Measurements from ENCODE around the gene NTN1. TPM values are rescaled to one million over a fixed set of nuclear protein-coding genes. Genes with fewer than 3 reads are reported as not detected.

The NTN1 gene
- total RNA-seq, 1 experiment from 2014 or later: 17.7 TPM

GRCh38 chr17:9142772-9143494 is 121.6 kb downstream of the NTN1 start:
- BruUV-seq (replicated peaks): no TSS peak
- no peaks in the 10 kb centered on the region for H3K9me2 ChIP-seq (ENCODE audit: insufficient read depth)
- no peaks in the 10 kb centered on the region for H3K4me1 ChIP-seq (replicated peaks; ENCODE audit: insufficient read depth)
- no peak for DNase-seq
- no peaks in the 10 kb centered on the region for H3K79me2 ChIP-seq (ENCODE audit: low read depth)
- H3F3A ChIP-seq (ENCODE audit: insufficient read depth, low read depth): no peaks in the 10 kb centered on the region
- H3K27ac ChIP-seq: no peak overlapping the region
- H3K9me3 ChIP-seq (ENCODE audit: insufficient read depth, low read depth): no peaks in the 10 kb centered on the region
- H4K20me1 ChIP-seq (ENCODE audit: insufficient read depth): no peaks in the 10 kb centered on the region
- ChIA-PET POLR2A (ENCODE audit: unreplicated experiment) (no interaction called here), CTCF (no interaction called here)
- TF ChIP-seq, protein P1, sequence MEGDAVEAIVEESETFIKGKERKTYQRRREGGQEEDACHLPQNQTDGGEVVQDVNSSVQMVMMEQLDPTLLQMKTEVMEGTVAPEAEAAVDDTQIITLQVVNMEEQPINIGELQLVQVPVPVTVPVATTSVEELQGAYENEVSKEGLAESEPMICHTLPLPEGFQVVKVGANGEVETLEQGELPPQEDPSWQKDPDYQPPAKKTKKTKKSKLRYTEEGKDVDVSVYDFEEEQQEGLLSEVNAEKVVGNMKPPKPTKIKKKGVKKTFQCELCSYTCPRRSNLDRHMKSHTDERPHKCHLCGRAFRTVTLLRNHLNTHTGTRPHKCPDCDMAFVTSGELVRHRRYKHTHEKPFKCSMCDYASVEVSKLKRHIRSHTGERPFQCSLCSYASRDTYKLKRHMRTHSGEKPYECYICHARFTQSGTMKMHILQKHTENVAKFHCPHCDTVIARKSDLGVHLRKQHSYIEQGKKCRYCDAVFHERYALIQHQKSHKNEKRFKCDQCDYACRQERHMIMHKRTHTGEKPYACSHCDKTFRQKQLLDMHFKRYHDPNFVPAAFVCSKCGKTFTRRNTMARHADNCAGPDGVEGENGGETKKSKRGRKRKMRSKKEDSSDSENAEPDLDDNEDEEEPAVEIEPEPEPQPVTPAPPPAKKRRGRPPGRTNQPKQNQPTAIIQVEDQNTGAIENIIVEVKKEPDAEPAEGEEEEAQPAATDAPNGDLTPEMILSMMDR (conservative IDR thresholded peaks at IDR 0.05): no peak
- TF ChIP-seq EZH2 (IDR thresholded peaks at IDR 0.05; ENCODE audit: low read depth): no peak
- H3K27me3 ChIP-seq (ENCODE audit: insufficient read depth, low read depth): no peaks in the 10 kb centered on the region
- no peaks in the 10 kb centered on the region for H3K36me3 ChIP-seq (ENCODE audit: low read depth)
- intact Hi-C loops (cut with micrococcal nuclease; ENCODE audit: unreplicated experiment): no loop called here
- no peak overlapping the region for H3K4me3 ChIP-seq
- H2AFZ ChIP-seq: no peak overlapping the region
- no peak overlapping the region for H3K4me2 ChIP-seq

DNA sequence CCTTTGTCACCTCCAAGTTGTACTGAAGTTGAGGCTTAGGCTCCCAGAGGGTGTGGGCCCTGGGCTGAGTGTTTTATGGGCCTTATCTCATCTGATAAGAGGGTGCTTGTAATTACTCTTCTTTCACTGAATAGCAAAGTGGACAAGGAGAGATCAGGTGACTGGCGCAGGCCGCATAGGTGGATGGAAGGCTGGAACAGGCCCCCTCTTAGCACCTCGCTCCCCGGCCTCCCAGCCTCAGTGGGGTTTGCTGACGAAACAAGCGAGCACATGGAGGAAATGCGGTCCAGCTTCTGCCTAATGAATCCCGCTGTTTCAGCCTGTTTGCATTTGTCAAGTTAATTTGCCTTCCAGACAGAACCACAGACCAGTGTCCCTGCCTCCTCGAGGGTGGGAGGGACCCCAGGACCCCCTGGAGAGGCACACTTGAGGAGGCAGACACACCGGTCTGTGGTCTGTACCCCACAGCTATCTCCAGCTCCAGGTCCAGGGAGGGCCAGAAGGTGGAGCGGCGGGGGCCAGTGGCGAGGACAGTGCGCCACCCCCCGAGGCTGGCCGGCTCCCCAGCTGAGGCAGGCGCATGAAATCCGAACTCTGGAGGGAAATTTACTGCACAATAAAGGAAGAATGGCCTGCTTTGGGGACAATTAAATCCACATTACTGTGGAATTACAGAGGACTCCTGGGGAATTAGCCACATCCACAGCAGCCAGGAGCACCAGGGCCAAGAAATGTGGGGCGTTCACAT is 123.4 kb downstream of the NTN1 start:
- no peak overlapping the region for H3K4me3 ChIP-seq
- DNase-seq: no peak
- intact Hi-C loops (cut with micrococcal nuclease; ENCODE audit: unreplicated experiment): no loop called here
- H3K36me3 ChIP-seq (ENCODE audit: low read depth): no peaks in the 10 kb centered on the region
- no peaks in the 10 kb centered on the region for H3K79me2 ChIP-seq (ENCODE audit: low read depth)
- ChIA-PET CTCF (no interaction called here), POLR2A (ENCODE audit: unreplicated experiment) (no interaction called here)
- H3K27ac ChIP-seq: no peak overlapping the region
- no peak overlapping the region for H3K4me2 ChIP-seq
- no peaks in the 10 kb centered on the region for H4K20me1 ChIP-seq (ENCODE audit: insufficient read depth)
- no TSS peak for BruUV-seq (replicated peaks)
- no peaks in the 10 kb centered on the region for H3F3A ChIP-seq (ENCODE audit: insufficient read depth, low read depth)
- H3K9me2 ChIP-seq (ENCODE audit: insufficient read depth): no peaks in the 10 kb centered on the region
- H3K4me1 ChIP-seq (replicated peaks; ENCODE audit: insufficient read depth): no peaks in the 10 kb centered on the region
- no peaks in the 10 kb centered on the region for H3K9me3 ChIP-seq (ENCODE audit: insufficient read depth, low read depth)
- TF ChIP-seq, protein P1 (conservative IDR thresholded peaks at IDR 0.05): no peak
- TF ChIP-seq EZH2 (IDR thresholded peaks at IDR 0.05; ENCODE audit: low read depth): no peak
- no peaks in the 10 kb centered on the region for H3K27me3 ChIP-seq (ENCODE audit: insufficient read depth, low read depth)
- no peak overlapping the region for H2AFZ ChIP-seq

- TF ChIP-seq, protein P1 (conservative IDR thresholded peaks at IDR 0.05): no peak
- TF ChIP-seq EZH2 (IDR thresholded peaks at IDR 0.05; ENCODE audit: low read depth): no peak
- ChIA-PET CTCF (no interaction called here), POLR2A (ENCODE audit: unreplicated experiment) (no interaction called here)
- Histone ChIP-seq H3K9me2 (ENCODE audit: insufficient read depth) (no peaks in the 10 kb centered on the region), H3K4me1 (replicated peaks; ENCODE audit: insufficient read depth) (no peaks in the 10 kb centered on the region), H3K79me2 (ENCODE audit: low read depth) (no peaks in the 10 kb centered on the region), H3F3A (ENCODE audit: insufficient read depth, low read depth) (no peaks in the 10 kb centered on the region), H4K20me1 (ENCODE audit: insufficient read depth) (no peaks in the 10 kb centered on the region), H3K4me2 (no peak overlapping the region), H3K4me3 (no peak overlapping the region), H3K27ac (no peak overlapping the region), H3K27me3 (ENCODE audit: insufficient read depth, low read depth) (no peaks in the 10 kb centered on the region), H3K36me3 (ENCODE audit: low read depth) (no peaks in the 10 kb centered on the region), H3K9me3 (ENCODE audit: insufficient read depth, low read depth) (no peaks in the 10 kb centered on the region), H2AFZ (no peak overlapping the region)
- DNase-seq: no peak
- no TSS peak for BruUV-seq (replicated peaks)
- intact Hi-C loops (cut with micrococcal nuclease; ENCODE audit: unreplicated experiment): no loop called here
Observed at GRCh38 chr17:9146064-9146463, 124.8 kb downstream of the NTN1 start.

All from PC-9 (cell line).